MM.1S (cell line): ENCODE measurements around the gene PPHLN1.
"Not testable (repeated sequence)": the region's sequence is repeated elsewhere in the genome, so short reads cannot be mapped to it uniquely, and the experiment has no call there.

Source experiments
- DNase-seq: peaks from one replicate; pipeline ENCODE4 v3.0.0-alpha.2; 2015
- H2AFZ ChIP-seq: fragments of 300-600 bp; sonication (generic); 2 replicates; pipeline ENCODE4 v1.6.0; 2016; ENCODE audit warnings: antibody characterized with exemption, low read length
- H3F3A ChIP-seq: fragments of 300-600 bp; sonication (generic); 2 replicates; pipeline ENCODE4 v1.6.1; 2016; ENCODE audit warnings: mild to moderate bottlenecking, antibody characterized with exemption, low read length, moderate library complexity, mixed read lengths; ENCODE audit not compliant: insufficient read depth
- H3K27ac ChIP-seq: fragments of 300-600 bp; sonication (generic); 2 replicates; pipeline ENCODE4 v1.5.1; 2016; ENCODE audit warnings: mild to moderate bottlenecking, low read length
- H3K27me3 ChIP-seq: fragments of 300-600 bp; sonication (generic); replicated peaks from 2 replicates; pipeline ENCODE4 v1.6.0; 2016; ENCODE audit warnings: low read length; ENCODE audit not compliant: insufficient read depth
- H3K36me3 ChIP-seq: fragments of 300-600 bp; sonication (generic); replicated peaks from 2 replicates; pipeline ENCODE4 v1.6.1; 2016; ENCODE audit warnings: mild to moderate bottlenecking, low read length, mixed read lengths; ENCODE audit not compliant: insufficient read depth
- H3K4me1 ChIP-seq: fragments of 300-600 bp; sonication (generic); 2 replicates; pipeline ENCODE4 v1.6.1; 2016; ENCODE audit warnings: low read length, mixed read lengths
- H3K4me2 ChIP-seq: fragments of 300-600 bp; sonication (generic); 2 replicates; pipeline ENCODE4 v1.6.0; 2016; ENCODE audit warnings: low read depth, low read length
- H3K4me3 ChIP-seq: fragments of 300-600 bp; sonication (generic); 2 replicates; pipeline ENCODE4 v1.5.1; 2016; ENCODE audit warnings: low read length, mixed read lengths
- H3K79me2 ChIP-seq: fragments of 300-600 bp; sonication (generic); 2 replicates; pipeline ENCODE4 v1.6.1; 2016; ENCODE audit warnings: mixed run types, low read length, mixed read lengths
- H3K9ac ChIP-seq: fragments of 300-600 bp; sonication (generic); 2 replicates; pipeline ENCODE4 v1.6.1; 2016; ENCODE audit warnings: low read length, mixed read lengths
- H3K9me2 ChIP-seq: fragments of 300-600 bp; sonication (generic); replicated peaks from 2 replicates; pipeline ENCODE4 v1.6.1; 2016; ENCODE audit warnings: mild to moderate bottlenecking, low read length, mixed read lengths; ENCODE audit not compliant: insufficient read depth
- H3K9me3 ChIP-seq: fragments of 300-600 bp; sonication (generic); replicated peaks from 2 replicates; pipeline ENCODE4 v1.6.1; 2016; ENCODE audit warnings: mild to moderate bottlenecking, low read length, mixed read lengths; ENCODE audit not compliant: insufficient read depth
- H4K20me1 ChIP-seq: fragments of 300-600 bp; sonication (generic); 2 replicates; pipeline ENCODE4 v1.6.1; 2016; ENCODE audit warnings: mild to moderate bottlenecking, low read length, moderate library complexity, mixed read lengths; ENCODE audit not compliant: insufficient read depth
- EZH2 ChIP-seq: fragments of 300-600 bp; sonication (generic); optimal IDR thresholded peaks from 2 replicates; pipeline ENCODE3; 2017; ENCODE audit warnings: low read depth, mild to moderate bottlenecking, antibody characterized with exemption, low read length, mixed read lengths
- EZH2phosphoT487 ChIP-seq: fragments of 300-600 bp; sonication (generic); IDR thresholded peaks from 2 replicates; pipeline ENCODE4 v1.6.1; 2018; ENCODE audit warnings: antibody characterized with exemption, low read length
- TF ChIP-seq, protein P1 (sequence below): fragments of 300-600 bp; sonication (generic); IDR thresholded peaks from 2 replicates; pipeline ENCODE4 v1.5.1; 2016; ENCODE audit warnings: antibody characterized with exemption, low read length, mixed read lengths

Gene PPHLN1

DNA sequence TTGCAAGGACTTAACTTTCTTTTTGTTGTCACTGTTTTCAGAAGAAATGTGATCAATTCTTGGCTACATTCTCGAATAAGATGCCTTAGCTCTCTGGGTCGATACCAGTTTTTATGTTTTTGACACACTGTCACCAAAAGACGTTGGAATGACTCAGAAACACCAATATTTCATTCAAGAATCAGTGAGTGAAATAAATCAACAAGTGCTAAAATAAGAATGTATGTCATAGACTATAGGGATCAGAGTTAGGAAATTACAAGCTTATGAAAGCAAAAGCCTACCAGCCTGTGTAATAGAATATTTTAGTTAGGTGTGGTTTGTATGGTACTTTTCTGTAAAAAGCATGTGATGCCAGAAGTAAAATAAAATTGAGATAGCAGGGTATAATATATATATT is 17.8 kb downstream of the PPHLN1 start:
- Histone ChIP-seq H2AFZ (no peak overlapping the region), H3K9me2 (no peaks in the 10 kb centered on the region), H3K9ac (no peak overlapping the region), H3K36me3 (no peaks in the 10 kb centered on the region), H3K9me3 (no peaks in the 10 kb centered on the region), H3K79me2 (peaks cover 89% of the 10 kb centered on the region), H3K4me1 (no peaks in the 10 kb centered on the region), H4K20me1 (no peaks in the 10 kb centered on the region), H3K27me3 (no peaks in the 10 kb centered on the region), H3K27ac (no peak overlapping the region), H3K4me3 (no peak overlapping the region), H3F3A (no peaks in the 10 kb centered on the region), H3K4me2 (no peak overlapping the region)
- no peak for DNase-seq
- TF ChIP-seq EZH2phosphoT487 (no peak), EZH2 (no peak)
- TF ChIP-seq, protein P1, sequence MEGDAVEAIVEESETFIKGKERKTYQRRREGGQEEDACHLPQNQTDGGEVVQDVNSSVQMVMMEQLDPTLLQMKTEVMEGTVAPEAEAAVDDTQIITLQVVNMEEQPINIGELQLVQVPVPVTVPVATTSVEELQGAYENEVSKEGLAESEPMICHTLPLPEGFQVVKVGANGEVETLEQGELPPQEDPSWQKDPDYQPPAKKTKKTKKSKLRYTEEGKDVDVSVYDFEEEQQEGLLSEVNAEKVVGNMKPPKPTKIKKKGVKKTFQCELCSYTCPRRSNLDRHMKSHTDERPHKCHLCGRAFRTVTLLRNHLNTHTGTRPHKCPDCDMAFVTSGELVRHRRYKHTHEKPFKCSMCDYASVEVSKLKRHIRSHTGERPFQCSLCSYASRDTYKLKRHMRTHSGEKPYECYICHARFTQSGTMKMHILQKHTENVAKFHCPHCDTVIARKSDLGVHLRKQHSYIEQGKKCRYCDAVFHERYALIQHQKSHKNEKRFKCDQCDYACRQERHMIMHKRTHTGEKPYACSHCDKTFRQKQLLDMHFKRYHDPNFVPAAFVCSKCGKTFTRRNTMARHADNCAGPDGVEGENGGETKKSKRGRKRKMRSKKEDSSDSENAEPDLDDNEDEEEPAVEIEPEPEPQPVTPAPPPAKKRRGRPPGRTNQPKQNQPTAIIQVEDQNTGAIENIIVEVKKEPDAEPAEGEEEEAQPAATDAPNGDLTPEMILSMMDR = no peak

DNA sequence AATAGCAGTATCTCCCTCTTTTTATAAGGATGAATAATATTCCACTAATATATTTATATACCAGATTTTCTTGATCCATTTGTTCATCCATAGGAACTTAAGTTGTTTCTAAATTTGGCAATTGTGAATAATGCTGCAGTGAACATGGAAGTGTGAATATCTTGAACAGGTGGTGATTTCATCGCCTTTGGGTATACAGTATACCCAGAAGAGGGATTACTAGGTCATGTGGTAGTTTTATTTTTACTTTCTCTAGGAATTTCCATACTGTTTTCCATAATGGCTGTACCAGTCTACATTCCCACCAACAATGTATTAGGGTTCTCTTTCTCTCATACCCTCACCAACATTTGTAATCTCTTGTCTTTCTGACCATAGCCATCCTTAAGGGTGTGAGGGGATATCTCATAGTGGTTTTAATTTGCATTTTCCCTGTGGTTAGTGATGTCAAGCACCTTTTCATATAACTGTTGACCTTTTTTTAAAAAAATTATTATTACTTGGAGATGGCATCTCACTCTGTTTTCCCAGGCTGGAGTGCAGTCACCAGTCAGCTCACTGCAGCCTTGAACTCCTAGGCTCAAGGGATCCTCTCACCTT is 20.5 kb downstream of the PPHLN1 start:
- Histone ChIP-seq H3K9me2 (no peaks in the 10 kb centered on the region), H3K4me1 (no peaks in the 10 kb centered on the region), H3K9me3 (no peaks in the 10 kb centered on the region), H3K4me2 (no peak overlapping the region), H3K79me2 (peaks cover 75% of the 10 kb centered on the region), H3K4me3 (no peak overlapping the region), H4K20me1 (no peaks in the 10 kb centered on the region), H3F3A (no peaks in the 10 kb centered on the region), H3K9ac (no peak overlapping the region), H3K27me3 (no peaks in the 10 kb centered on the region), H3K27ac (no peak overlapping the region), H3K36me3 (no peaks in the 10 kb centered on the region), H2AFZ (no peak overlapping the region)
- TF ChIP-seq EZH2 = no peak
- TF ChIP-seq, protein P1 = no peak
- TF ChIP-seq EZH2phosphoT487 = no peak
- no peak for DNase-seq

DNA sequence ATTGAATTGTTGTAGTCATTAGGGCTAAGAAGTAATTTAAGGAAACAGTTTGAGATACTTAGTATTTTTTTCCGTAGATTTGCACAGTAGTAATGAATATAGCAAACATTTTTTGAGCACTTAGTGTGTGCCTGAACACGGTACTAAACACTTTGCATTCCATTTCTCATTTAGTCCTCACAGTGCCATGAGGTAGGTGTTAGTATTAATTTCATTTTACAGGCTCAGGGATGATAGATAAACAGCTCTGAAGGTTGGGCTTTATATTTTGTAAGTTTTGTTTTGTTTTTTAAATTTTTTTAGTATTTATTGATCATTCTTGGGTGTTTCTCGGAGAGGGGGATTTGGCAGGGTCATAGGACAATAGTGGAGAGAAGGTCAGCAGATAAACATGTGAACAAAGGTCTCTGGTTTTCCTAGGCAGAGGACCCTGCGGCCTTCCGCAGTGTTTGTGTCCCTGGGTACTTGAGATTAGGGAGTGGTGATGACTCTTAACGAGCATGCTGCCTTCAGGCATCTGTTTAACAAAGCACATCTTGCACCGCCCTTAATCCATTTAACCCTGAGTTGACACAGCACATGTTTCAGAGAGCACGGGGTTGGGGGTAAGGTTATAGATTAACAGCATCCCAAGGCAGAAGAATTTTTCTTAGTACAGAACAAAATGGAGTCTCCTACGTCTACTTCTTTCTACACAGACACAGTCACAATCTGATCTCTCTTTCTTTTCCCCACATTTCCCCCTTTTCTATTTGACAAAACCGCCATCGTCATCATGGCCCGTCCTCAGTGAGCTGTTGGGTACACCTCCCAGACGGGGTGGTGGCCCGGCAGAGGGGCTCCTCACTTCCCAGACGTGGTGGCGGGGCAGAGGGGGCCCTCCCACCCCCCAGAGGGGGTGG is 23.4 kb downstream of the PPHLN1 start:
- not testable (repeated sequence) for H3K36me3 ChIP-seq, H3K27ac ChIP-seq
- peaks cover 59% of the 10 kb centered on the region for H3K79me2 ChIP-seq

DNA sequence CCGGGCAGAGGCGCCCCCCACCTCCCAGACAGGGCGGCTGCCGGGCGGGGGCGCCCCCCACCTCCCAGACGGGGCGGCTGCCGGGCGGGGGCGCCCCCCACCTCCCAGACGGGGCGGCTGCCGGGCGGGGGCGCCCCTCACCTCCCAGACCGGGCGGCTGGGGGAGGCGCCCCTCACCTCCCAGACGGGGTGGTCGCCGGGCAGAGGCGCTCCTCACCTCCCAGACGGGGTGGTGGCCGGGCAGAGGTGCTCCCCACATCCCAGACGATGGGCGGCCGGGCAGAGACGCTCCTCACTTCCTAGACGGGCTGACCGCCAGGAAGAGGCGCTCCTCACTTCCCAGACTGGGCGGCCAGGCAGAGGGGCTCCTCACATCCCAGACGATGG is 24.0 kb downstream of the PPHLN1 start:
- not testable (repeated sequence) for H3K27ac ChIP-seq, H3K9me3 ChIP-seq, H3K36me3 ChIP-seq, H3K9ac ChIP-seq, H3K4me2 ChIP-seq, H3K9me2 ChIP-seq, H3F3A ChIP-seq, H2AFZ ChIP-seq, DNase-seq, H4K20me1 ChIP-seq, H3K4me3 ChIP-seq, H3K4me1 ChIP-seq, H3K27me3 ChIP-seq
- peaks cover 53% of the 10 kb centered on the region for H3K79me2 ChIP-seq

More for the DNA sequence above, 23.4 kb downstream of the PPHLN1 start:
- not testable (repeated sequence) for H3K27me3 ChIP-seq, H3K9me2 ChIP-seq, H3K9me3 ChIP-seq, H3F3A ChIP-seq, H3K4me2 ChIP-seq, H3K4me1 ChIP-seq, DNase-seq, H3K4me3 ChIP-seq, H3K9ac ChIP-seq, H4K20me1 ChIP-seq, H2AFZ ChIP-seq
